ENCODE measurements around the gene SKI.
"Not testable (repeated sequence)": the region's sequence is repeated elsewhere in the genome, so short reads cannot be mapped to it uniquely, and the experiment has no call there.

Gene SKI

DNA sequence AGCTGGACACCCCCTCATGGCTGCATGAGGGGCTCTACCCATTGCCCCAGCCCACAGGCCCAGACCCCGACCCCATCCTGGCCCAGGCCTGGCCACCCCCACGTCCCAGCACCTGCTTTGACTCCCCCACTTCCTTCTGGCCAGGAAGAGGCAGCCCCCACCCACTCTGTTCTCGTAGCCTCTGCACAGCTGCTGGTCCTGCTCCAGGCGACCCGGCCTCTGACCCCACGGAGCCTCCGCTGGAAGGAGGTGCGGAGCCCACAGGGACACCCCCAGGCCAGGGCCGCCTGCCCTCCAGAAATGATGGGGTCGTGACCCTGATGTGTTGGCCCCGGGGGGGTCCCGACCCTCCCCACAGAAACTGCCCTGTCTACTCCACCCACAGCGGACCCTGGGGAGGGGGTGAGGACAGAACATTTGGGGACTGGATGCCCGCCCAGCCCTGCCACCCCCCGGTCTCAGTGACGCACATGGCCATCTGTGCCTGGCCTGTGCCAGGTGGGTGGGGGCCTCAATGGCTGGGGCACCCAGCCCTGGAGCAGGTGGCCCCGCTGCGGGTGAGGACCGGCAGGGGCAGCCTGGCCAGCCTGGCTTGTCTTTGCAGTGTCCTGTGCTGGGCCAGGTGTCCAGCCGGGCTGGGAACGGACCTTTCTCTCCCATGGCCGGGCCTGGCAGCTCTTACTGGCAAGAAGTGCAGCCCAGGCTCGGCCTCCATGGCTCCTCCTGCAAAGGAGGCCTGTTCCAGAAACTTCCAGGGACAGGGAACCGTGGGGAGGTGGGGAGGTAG is 84.6 kb downstream of the SKI start:
- DNase-seq: no peak

DNA sequence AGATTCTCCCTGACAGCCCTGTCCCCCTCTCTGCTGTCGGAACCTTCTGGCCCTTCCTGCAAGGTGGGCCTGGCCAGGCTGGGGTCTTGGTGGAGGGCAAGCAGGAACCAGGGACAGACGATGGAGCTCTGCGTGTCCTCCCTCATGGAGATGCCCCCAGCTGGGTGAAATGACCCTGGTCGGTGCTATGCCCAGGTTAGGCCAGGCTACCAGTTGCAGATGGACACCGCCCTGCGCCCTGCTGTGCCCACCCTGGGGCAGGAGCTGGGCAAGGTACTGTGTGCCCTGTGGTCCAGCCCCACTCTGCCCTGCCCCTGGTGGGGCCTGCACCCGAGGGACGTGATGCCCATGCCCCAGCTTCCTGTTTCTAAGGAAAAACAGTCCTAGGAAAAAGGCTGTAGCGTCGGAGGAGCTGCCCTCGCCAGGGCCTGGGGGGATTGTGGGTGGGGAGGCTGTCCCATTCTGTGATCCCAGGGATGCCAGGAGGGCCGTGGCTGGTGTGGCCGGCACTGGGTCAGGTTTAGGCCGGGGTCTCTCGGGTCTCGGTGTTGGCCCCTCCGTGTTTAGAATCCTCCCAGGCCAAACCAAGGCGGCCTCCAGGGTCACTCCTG is 85.6 kb downstream of the SKI start:
- no peak for DNase-seq

GRCh38 chr1:2314273-2314802 is 86.2 kb downstream of the SKI start:
- DNase-seq: peak in 1 of 2 experiments; percentile 52

GRCh38 chr1:2314803-2315673 is 86.9 kb downstream of the SKI start:
- DNase-seq: peak in 1 of 2 experiments; percentile 26

GRCh38 chr1:2315674-2316450 is 87.7 kb downstream of the SKI start:
- DNase-seq: no peak

GRCh38 chr1:2316451-2316961 is 88.4 kb downstream of the SKI start:
- DNase-seq: no peak

- no peak for DNase-seq
These were observed 89.3 kb downstream of the SKI start for GRCh38 chr1:2317230-2318065.

GRCh38 chr1:2318314-2319278 is 90.5 kb downstream of the SKI start:
- no peak for DNase-seq

DNA sequence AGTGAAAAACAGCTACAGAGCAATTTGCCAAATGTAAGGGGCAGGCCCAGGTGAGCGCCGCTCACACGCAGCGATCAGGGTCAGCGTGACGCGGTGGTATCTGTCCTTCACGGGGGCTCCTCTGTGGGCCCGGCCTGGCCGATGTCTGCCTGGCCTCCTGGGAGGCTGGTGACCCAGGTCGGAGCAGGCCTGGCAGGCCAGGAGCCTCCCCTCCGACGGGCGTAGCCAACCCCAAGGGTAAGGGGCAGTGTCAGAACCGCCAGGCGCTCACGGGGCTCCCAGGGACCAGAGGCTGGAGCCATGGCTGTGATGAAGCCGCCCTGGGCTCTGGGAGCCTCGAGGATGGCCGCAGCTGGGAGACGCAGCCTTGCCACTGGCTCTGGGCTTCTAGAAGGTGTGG is 91.2 kb downstream of the SKI start:
- DNase-seq: no peak

DNA sequence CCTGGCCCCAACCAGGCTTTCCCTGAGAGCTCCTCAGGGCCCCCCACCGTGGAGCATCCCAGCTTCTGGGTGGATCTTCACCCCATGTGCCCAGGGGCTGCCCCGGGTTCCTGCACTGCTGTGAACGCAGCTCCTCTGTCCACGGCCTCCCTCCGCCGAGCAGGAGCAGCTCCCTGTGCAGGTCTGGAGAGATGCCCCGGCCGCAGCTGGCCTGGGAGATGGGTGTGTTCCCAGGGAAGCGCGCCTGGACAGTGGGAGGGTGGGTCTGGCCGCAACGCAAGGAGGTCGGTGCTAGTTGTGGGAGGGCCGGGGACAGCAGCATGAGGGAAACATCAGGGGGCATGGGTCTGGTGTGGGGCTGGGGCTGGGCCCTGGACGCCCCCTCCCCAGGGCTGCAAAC is 91.9 kb downstream of the SKI start:
- no peak for DNase-seq

- no peak for DNase-seq
These were observed 92.9 kb downstream of the SKI start for GRCh38 chr1:2320760-2321667.

GRCh38 chr1:2322065-2322571 is 94.0 kb downstream of the SKI start:
- DNase-seq: peak in 1 of 2 experiments; percentile 47

GRCh38 chr1:2322581-2323211 is 94.6 kb downstream of the SKI start:
- no peak for DNase-seq

- no peak for DNase-seq
These were observed 95.4 kb downstream of the SKI start for GRCh38 chr1:2323451-2323974.

- no peak for DNase-seq
These were observed 96.6 kb downstream of the SKI start for GRCh38 chr1:2324553-2325366.

DNA sequence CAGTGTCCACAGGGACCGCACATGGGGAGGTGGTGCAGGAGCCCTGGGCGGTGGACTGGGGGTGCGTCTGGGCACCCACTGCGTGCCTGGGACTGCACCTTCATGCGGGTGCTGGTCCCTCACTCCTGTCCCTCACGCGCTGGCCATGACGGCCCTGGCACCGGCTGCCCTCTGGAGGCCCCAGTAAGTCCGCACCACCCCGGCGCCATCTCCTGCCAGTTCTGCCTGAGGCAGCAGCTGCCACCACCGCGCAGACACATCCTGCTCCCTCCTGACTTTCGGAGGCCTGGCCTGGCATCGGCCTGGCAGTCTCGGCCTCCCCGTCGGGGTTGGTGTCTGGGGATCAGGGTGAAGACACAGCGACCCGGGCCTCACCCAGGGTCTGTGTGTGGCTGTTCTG is 98.4 kb downstream of the SKI start:
- no peak for DNase-seq

GRCh38 chr1:2327162-2327561 is 99.0 kb downstream of the SKI start:
- DNase-seq: not testable (repeated sequence)
